Measurements from ENCODE around the gene KIAA1958.

The KIAA1958 gene

DNA sequence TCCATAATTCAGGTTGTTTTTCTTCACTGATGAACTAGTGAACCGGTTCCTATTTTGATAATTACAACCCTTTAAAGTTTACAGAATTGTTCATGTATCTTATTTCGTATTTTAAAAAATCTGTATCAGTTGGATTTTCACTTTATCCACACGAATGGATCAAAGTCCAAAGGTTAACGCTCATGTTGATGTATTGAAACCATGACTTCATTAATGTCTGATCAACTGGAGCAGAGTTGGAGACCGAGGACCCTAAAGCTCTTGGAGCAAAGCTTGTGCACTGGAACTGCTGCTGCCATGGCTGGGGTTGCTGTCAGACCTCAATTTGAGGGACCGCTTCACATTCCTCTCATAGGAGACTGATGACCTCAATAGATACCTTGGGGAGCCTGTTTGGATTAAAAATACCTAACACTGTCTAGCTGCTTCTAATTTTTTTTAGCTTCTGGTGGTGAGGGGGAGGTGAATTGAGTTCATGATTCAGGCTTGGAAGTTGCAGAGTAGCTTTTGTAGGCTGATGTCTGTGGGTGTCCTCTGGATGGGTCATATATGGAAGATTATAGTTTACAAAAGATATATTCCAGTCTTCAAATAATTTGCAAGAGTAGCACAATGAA, 45.1 kb downstream of the KIAA1958 start:
- DNase-seq: no peak

DNA sequence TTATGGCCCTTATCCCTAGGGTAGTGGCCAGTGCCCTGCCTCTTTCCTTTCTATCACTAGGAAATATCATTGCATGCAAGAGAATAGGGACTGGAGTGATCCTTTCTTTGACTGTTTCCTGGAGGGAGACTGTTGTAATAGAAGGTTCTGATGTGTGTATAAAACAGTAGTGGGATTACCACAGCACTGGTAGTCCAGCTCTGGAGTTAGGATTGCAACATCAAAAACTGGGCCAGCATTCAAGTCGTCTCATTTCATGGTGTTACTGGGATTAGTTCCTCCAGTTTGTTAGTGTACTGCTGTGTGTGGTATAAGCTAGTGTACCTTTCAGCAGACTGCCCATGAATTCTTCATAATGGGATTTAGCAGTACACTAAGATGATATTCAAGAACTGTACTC, 45.8 kb downstream of the KIAA1958 start:
- DNase-seq: peak; percentile 76

DNA sequence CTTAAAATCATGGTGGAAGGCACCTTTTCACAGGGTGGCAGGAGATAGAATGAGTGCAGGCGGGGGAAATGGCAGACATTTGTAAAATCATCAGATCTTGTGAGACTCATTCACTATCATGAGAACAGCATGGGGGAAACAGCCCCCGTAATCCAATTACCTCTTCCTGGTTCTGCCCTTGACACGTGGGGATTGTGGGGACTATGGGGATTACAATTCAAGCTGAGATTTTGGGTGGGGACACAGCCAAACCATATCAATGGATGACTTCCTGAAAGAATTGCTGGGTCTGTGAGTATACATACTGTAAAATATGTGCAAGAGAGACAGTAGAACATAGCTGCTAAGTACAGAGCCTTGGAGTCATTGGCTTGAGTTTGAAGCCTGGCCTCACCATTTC, 47.0 kb downstream of the KIAA1958 start:
- DNase-seq: no peak

DNA sequence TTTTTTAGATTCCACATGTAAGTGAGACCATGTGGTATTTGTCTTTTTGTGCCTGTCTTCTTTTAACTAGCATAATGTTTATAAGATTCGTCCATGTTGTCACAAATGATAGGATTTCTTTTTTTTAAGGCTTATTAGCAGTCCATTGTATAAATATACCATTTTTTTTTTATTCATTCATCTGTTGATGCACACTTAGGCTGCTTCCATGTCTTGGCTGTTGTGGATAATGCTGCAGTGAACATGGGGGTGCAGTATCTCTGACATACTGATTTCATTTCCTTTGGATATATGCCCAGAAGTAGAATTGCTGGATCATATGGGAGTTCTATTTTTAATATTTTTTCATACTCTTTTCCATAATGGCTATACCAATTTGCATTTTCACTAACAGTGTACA, 48.7 kb downstream of the KIAA1958 start:
- no peak for DNase-seq

DNA sequence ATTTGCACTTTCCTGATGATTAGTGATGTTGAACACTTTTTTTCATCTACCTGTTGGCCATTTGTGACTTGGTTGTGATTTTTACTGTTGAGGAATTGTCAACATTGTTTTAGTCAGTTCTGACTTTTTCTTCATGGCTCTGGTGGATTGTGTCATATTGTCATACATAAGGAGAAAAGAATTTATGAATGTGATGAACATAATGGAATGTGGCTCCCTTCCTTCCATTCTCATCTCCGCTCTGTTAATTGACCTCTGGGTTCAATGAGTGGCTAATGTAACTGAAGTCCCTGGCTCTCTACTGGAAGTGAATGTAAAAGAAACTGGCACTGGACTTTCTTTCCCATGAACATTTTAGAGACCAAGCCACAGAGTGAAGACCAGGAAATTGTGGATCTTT, 49.2 kb downstream of the KIAA1958 start:
- no peak for DNase-seq

DNA sequence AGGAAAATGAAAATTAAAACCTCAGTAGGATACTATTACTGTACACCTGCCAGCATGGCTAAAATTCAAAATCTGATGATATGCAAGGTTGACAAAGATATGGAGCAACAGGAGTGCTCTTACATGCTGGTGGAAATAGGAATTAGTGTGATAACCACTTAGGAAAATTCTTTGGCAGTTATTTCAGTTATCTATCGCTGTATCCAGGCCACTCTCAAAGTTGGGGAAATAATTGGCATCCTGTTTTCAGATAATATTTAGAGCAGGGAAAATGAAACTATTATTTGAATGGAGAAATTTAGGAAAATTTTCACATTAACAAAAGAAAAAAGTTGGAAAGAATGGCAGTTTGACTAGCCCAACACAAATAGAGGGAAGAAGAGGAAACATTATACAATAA, 50.9 kb downstream of the KIAA1958 start:
- no peak for DNase-seq

DNA sequence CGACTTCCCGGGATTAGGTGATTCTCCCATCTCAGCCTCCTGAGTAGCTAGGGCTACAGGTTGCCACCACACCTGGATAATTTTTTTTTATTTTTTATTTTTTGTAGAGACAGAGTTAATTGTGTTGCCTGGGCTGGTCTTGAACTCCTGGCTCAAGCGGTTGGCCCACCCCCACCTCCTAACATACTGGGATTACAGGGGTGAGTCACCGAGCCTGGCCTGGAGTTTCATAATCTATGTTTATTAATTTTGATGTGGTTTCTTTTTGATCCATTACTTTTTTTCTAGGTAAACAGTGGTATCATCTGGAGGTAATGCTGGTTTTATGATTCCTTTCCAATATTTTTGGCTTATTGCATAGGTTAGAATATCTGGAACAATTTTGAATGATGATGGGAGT, 54.2 kb downstream of the KIAA1958 start:
- no peak for DNase-seq

DNA sequence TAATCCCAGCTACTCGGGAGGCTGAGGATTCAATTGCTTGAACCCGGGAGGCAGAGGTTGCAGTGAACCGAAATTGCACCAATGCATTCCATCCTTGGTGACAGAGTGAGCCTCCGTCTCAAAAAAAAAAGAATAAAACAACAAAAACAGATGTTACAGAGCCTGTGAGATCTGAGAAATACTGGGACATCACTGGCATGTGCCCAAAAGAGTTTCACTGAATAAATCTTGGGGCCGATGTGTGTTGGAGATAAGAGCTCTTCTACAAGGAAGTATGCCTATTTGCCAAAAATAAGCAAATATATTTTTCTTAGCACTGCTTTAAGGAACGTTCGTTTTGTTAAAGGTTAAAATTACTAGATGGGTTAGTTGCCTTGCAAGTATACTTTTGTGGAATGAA, 55.1 kb downstream of the KIAA1958 start:
- no peak for DNase-seq

DNA sequence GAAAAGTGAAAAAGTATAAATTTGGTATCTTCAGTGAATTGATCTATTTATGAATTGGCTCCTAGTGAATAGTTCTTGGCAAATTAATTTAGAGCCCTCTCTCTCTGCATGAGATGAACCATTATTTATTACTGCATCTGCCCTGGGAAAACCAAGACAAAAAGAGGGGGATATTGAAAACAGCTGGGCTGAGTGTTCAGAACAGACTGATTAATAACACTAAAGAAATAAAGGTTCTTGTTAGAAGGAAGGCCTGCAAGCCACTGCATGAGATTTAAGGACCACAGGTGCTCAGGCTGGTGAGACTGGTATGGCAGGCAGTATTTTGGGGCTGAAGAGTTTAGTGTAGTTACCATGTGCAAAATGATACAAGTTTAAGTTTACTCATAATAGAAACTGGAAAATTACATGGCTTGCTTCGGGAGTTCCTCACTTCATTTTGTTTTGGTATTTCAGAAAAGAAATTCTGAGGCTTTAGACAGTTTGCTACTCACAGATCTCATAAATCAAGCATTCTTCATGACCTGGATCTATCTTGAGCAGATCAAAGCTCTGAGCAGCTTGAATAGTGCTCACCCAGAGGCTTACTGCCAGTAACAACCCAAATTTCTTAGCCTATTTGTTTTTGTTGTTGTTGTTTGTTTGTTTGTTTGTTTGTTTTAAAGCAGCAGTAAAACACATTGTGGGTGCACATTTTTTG, 56.1 kb downstream of the KIAA1958 start:
- no peak for DNase-seq

DNA sequence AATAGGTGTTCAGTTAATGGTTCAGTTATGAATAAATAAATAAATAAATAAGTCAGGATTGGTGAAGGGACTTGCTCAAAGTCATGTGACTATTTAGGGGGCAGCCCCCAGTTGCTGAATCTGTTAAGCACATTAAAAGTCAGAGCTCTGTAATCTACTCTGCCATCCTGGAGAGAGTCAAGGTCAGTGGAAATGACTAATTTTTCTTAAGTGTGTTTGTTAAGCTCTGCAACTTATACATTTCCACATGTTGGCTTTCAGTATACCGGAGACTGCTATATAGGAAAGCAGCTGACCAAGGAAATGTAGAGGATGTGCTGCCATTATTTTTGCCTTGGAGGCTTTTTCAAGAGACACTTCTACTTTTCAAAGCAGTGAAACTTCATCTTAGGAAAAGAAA, 57.9 kb downstream of the KIAA1958 start:
- peak; percentile 12 for DNase-seq

DNA sequence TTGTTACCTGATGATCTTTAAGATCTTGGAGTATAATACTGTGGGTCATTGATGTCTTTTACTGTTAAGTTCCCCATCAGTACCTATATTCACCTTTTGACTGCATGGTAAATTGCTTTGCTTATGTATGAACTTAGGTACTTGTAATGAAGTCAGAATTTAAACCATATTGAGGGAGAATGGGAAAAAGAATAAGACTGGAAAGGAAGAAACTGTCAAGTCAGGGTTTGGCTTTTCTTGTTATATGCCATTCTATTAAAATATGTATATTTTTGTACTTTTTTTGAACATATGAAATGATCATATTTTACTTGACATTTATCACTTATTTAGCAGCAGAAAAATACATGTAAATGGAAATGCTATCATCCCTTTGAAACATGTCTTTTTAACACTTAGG, 58.6 kb downstream of the KIAA1958 start:
- no peak for DNase-seq

DNA sequence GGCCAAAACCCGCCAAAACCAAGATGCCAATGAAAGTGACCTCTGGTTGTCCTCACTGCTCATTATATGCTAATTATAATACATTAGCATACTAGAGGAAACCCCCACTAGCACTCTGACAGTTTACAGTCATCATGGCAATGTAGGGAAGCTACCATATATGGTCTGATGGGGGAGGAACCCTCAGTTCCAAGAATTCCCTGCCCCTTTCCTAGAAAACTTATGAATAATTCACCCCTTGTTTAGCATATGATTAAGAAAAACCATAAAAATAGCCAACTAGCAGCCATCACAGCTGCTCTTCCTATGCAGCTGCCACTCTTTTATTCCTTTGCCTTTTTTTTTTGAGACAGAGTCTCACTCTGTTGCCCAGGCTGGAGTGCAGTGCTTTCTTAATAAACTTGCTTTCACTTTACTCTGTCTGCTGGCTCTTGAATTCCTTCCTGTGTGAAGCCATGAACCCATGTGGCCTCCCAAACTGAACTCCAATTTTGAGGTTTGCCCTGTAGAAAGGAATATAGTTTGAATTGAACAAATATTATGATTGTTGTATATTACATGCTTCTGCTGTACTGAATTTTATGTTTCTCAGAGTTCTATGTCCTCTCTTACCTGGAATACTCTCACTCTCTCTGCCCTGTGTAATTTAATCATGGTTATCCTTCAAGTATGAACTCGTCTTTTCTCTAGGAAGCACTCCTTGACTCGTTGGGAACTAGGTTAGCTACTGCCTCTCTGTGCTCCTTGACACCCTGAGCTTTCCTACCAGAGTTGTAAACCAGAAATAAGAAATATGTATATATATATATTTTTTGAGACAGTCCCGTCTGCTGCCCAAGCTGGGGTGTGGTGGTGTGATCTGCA, 59.8 kb downstream of the KIAA1958 start:
- peak; percentile 65 for DNase-seq

DNA sequence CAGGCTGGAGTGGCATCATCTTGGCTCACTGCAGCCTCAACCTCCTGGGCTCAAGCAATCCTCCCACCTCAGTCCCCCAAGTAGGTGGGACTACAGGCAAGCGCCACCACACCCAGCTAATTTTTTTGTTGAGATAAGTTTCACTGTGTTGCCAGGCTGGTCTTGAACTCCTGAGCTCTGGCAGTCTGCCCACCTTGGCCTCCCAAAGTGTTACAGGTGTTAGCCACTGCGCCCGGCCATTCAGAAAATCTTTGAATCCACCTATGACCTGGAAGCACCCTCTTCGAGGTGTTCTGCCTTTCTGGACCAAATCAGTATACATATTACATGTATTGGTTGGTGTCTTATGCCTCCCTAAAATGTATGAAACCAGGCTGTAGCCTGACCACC, 61.4 kb downstream of the KIAA1958 start:
- no peak for DNase-seq

DNA sequence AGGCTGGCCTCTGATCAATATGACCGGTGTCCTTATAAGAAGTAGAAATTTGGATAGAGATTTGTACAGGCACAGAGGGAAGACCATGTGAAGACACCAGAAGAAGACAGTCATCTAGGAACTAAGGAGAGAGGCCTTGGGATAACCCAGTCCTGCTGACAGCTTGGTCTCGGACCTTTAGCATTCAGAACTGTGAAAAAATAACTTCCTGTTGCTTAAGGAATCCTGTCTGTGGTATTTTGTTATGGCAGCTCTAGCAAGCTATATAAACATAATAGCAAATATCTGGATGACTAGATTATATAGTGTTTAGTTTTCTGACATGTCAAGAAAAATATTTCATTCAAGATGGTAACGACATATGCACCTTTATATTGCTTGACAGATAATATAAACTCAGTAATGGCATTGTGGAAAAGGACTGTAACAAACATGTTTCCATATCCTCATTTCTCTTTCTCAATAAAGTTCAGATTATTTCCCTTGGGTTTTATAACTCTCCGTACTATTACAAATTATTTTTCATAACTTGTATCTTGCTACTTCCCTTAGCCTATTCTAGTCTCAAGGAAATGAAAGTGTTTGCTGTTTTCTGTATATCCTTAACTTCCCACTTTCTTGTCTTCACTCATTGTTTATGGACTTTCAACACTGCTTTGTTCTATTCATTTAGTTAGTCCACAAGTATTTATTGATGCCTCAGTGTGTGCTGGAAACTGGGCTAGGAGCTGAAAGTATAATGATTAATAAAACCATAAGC, 62.4 kb downstream of the KIAA1958 start:
- peak; percentile 54 for DNase-seq

DNA sequence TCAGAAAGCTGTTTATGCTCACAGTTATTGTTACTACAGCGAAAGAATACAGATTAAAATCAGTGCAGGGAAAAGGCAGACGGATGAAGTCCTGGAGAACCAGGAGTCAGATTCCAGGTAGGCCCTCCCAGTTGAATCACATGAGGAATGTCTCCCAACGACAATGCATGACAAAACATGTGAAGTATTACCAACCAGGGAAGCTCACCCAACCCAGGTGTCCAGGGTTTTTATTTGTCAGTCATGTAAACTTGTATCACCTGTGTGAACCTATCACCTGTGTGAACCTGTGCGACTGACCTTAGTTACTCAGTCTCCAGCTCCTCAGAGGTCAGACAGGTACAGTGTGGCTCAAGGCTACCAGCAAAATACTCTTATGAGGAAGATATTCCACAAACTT, 63.9 kb downstream of the KIAA1958 start:
- no peak for DNase-seq

DNA sequence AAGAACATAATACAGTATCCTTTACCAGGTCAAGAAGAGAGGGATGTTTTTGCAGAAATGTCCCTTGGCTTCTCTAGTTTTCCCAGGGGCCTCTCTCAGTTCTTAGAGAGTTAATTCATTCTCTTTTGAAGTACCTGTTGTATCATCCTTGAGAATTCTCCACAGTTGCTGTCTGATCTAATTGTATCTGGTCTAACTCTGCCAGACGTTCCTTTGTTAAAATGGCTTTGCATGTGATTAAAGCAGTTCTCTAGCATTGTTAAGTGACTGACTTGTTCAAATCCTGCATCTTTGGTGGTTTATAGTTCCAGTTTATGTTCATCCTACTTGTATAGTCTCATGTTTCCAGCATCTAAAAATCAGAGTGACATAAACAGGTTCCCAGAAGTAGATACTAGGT, 65.0 kb downstream of the KIAA1958 start:
- DNase-seq: no peak

DNA sequence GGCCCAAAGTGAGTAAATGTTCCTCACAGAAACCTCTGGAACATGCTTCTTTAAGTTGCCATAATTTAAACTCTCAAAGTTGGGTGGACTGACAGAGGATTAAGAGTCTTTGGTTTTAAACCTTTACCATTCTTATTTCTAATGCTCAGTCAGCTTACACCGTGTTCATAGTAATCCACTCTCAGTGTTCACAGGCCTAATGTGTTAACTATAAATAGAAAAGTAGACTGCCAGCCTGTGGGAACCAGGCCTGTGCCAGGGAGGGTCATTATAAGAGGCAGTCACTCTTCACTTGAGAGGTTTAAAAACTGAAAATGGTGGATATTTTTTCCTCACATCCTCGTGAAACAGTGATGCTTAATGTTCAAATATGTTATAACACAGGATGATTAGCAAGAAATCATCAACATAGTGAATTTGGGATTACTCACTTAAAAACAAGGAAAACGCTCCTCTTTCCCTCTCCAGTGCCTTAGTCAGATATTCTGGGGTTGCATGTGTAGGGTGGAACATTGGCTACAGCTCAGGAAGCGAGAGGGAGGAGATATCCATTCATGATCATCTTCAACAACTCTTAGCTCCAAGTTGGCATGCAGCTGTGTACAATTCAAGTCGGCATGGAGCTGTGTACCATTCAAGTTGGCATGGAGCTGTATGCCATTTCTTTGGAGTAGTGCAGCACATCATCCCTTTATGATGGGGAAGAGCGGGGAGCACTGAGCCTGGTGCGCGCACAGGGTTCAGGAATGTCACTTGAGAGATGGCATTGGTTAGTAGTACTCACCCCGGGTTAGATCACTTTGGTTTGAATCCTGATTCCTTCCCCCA, 65.8 kb downstream of the KIAA1958 start:
- no peak for DNase-seq

DNA sequence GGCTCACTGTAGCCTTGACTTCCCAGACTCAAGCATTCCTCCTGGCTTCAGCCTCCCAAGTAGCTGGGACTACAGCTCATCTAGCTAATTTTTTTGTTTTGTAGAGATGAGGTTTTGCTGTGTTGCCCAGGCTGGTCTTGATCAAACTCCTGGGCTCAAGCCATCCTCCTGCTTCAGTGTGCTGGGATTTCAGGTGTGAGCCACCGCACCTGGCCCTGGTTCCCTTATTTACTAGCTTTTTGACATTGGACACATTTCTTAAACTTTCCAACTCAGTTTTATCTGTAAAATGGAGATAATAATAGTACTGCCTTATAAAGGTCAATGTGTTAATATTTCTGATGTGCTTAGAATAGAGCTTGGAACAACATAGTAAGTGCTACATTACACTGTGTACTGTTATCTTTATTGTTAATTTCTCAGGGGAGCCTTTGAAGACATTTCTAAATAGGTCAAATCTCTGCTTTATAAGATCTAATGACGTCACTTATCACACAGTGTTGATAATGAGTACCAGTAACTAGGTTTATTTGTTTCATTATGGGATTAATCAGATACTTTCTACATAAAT, 66.7 kb downstream of the KIAA1958 start:
- DNase-seq: no peak

DNA sequence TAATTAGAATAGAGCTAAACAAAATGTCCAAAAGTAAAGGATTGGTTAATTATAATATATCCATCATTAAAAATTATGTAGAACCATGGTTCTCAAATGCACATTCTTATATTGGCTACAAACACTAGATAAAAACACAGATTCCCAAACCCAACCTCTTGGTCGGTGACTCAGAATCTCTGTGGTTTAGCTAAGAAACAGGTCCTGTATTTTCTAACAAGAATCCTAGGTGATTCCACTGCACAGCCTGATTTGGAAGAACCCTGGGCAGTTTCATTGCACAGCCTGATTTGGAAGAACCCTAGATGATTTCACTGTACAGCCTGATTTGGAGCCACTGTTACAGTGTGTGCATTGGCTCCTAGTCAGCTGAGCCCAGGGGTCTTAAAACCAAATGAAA, 67.9 kb downstream of the KIAA1958 start:
- no peak for DNase-seq

DNA sequence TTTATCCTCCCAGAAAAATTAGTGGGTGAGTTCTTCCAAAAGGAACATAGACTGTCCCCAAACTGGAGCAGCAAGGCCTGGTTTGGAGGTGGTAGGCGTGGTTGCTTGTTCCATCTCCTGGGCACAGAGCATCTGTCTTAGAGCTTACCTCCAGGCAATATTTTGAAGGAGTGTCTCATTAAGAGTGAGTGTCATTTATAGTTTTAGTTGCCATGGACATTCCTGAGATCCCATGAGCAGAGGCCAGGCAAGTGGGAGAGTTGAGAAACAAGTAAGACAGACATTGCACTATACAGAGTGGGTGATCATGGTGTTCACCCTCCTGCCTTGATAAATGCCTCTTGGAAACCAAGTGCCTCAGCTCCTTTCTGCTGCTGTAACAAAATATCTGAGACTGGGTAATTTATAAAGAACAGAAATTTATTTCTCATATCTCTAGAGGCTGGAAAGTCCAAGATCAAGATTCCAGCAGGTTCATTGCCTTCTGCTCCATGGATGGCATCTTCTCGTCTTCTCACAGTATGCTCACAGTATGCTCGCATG, 68.5 kb downstream of the KIAA1958 start:
- no peak for DNase-seq

DNA sequence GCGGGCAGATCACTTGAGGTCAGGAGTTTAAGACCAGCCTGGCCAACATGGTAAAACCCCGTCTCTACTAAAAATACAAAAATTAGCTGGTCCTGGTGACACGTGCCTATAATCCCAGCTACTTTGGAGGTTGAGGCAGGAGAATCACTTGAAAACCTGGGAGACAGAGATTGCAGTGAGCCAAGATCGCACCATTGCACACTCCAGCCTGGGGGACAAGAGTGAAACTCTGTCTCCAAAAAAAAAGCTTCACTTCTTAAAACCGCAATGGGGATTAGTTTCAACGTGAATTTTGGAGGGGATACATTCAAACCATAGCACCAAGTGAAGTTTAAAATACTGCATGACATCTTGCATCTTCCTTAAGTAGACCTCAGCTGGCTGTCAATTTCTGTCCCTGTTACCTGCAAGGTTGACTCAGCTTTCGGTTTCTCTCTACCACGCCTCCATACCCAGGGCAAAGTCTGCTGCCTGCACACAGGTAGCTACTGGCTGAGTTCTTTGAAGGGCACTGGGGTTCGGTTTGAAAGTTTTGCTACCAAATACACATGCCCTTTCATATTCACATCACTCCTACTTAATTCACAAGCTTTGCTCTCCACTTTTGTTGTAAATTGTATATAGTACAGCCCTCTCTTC, 69.3 kb downstream of the KIAA1958 start:
- no peak for DNase-seq

All from MV-4-11 (cell line).